A549 (cell line): ENCODE measurements around the gene HOXB1.

Experiments used
- CBX2 ChIP-seq: fragments of 200-600 bp; sonication (generic); IDR thresholded peaks from 2 replicates; pipeline ENCODE4 v1.6.1; 2016; ENCODE audit warnings: low read depth, mild to moderate bottlenecking, borderline replicate concordance
- CEBPB ChIP-seq, 2 experiments: fragments of >200 bp in 1 of 2; sonication (Bioruptor Twin) in 1 of 2; formaldehyde crosslinking in 1 of 2; IDR thresholded peaks; 2 replicates each; pipeline ENCODE4 v1.6.1; 2012 to 2016
- CTCF ChIP-seq: fragments of >200 bp; sonication (Bioruptor Twin); formaldehyde crosslinking; IDR thresholded peaks from 3 replicates; pipeline ENCODE4 v1.5.1; 2016
- ESRRA ChIP-seq: fragments of 150-350 bp; IDR thresholded peaks from 2 replicates; pipeline ENCODE4 v1.6.1; 2014; ENCODE audit warnings: mild to moderate bottlenecking, low read length, borderline replicate concordance
- MAX ChIP-seq: IDR thresholded peaks from 2 replicates; pipeline ENCODE4 v1.6.1; 2012
- MAZ ChIP-seq: fragments of 150-350 bp; IDR thresholded peaks from 2 replicates; pipeline ENCODE4 v1.6.1; 2014; ENCODE audit warnings: antibody characterized with exemption, low read depth, low read length, borderline replicate concordance
- NFE2L2 ChIP-seq: fragments of 150-350 bp; conservative IDR thresholded peaks from 2 replicates; pipeline ENCODE4 v1.6.1; 2014; ENCODE audit warnings: low read length
- NPAS2 ChIP-seq: fragments of 250-450 bp; sonication (Bioruptor Pico); IDR thresholded peaks from 2 replicates; pipeline ENCODE4 v1.8.0; 2022; ENCODE audit warnings: mild to moderate bottlenecking, moderate library complexity, borderline replicate concordance
- POLR2A ChIP-seq: IDR thresholded peaks from 2 replicates; pipeline ENCODE4 v1.6.1; 2012; ENCODE audit warnings: mild to moderate bottlenecking, low read length
- POLR2AphosphoS2 ChIP-seq: conservative IDR thresholded peaks from 2 replicates; pipeline ENCODE4 v1.6.1; 2012; ENCODE audit warnings: low read length, improper control_type of control experiment, inconsistent platforms
- RAD21 ChIP-seq, 2 experiments: fragments of >200 bp in 1 of 2; sonication (Bioruptor Twin) in 1 of 2; formaldehyde crosslinking in 1 of 2; IDR thresholded peaks in 1 of 2; conservative IDR thresholded peaks in 1 of 2; 2 replicates in 1 of 2; 3 replicates in 1 of 2; pipeline ENCODE4 v1.6.1; 2012 to 2018; ENCODE audit warnings: inconsistent platforms in 1 of 2
- ZC3H11A ChIP-seq: fragments of 450-650 bp; IDR thresholded peaks from 2 replicates; pipeline ENCODE4 v1.6.1; 2014; ENCODE audit warnings: antibody characterized with exemption, mild to moderate bottlenecking
- TF ChIP-seq, protein P1 (sequence below): fragments of 200-600 bp; sonication (generic); IDR thresholded peaks from 2 replicates; pipeline ENCODE4 v1.6.1; 2016; ENCODE audit warnings: antibody characterized with exemption, mild to moderate bottlenecking, moderate library complexity

DNA sequence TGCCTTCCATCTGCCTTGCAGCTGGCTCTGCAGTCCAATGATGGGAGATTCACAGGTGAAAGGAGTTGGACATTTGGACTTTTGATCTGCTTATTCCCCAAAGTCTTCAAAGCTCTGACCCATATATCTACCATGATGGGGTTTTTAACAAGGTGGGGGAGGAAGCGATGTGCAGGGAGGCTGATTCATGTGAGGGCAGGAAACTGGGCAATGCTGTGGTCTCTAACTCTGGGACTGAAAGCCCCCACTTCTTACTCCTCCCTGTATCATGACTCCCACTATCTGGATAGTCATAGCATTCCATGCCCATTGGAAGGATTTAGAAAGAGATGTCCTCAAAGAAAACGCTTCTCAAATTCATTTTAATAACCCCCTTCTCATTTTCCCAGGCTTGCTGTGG lies 16.3 kb downstream of the HOXB1 start:
- no peak for TF ChIP-seq POLR2A
- TF ChIP-seq MAZ, result no peak
- TF ChIP-seq ZC3H11A, result no peak
- TF ChIP-seq CTCF, result no peak
- no peak for TF ChIP-seq POLR2AphosphoS2
- TF ChIP-seq RAD21 (conservative IDR thresholded peaks at IDR 0.05 in 1 of 2, IDR thresholded peaks at IDR 0.05 in 1 of 2), result no peak
- TF ChIP-seq NPAS2 (CRISPR knock-in tag), result no peak
- no peak for TF ChIP-seq CEBPB (IDR thresholded peaks at IDR 0.05)
- TF ChIP-seq ESRRA, result no peak
- no peak for TF ChIP-seq NFE2L2
- TF ChIP-seq CBX2, result no peak
- TF ChIP-seq, protein P1, sequence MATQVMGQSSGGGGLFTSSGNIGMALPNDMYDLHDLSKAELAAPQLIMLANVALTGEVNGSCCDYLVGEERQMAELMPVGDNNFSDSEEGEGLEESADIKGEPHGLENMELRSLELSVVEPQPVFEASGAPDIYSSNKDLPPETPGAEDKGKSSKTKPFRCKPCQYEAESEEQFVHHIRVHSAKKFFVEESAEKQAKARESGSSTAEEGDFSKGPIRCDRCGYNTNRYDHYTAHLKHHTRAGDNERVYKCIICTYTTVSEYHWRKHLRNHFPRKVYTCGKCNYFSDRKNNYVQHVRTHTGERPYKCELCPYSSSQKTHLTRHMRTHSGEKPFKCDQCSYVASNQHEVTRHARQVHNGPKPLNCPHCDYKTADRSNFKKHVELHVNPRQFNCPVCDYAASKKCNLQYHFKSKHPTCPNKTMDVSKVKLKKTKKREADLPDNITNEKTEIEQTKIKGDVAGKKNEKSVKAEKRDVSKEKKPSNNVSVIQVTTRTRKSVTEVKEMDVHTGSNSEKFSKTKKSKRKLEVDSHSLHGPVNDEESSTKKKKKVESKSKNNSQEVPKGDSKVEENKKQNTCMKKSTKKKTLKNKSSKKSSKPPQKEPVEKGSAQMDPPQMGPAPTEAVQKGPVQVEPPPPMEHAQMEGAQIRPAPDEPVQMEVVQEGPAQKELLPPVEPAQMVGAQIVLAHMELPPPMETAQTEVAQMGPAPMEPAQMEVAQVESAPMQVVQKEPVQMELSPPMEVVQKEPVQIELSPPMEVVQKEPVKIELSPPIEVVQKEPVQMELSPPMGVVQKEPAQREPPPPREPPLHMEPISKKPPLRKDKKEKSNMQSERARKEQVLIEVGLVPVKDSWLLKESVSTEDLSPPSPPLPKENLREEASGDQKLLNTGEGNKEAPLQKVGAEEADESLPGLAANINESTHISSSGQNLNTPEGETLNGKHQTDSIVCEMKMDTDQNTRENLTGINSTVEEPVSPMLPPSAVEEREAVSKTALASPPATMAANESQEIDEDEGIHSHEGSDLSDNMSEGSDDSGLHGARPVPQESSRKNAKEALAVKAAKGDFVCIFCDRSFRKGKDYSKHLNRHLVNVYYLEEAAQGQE, result no peak
- TF ChIP-seq MAX, result no peak
